Measurements from ENCODE around the gene CBLB.

- no peak for TF ChIP-seq CTCF (conservative IDR thresholded peaks at IDR 0.05; ENCODE audit: low read depth in 2 of 2)
- TF ChIP-seq EZH2 (IDR thresholded peaks at IDR 0.05; ENCODE audit: low read depth, unreplicated experiment), result no peak
- no peak for TF ChIP-seq REST (IDR thresholded peaks at IDR 0.05; ENCODE audit: unreplicated experiment)
- TF ChIP-seq POLR2AphosphoS5 (IDR thresholded peaks at IDR 0.05; ENCODE audit: low read depth), result no peak
- no peak for TF ChIP-seq CREB1 (CRISPR knock-in tag; IDR thresholded peaks at IDR 0.05; ENCODE audit: low read depth)
- no peak for TF ChIP-seq EZH2phosphoT487 (IDR thresholded peaks at IDR 0.05; ENCODE audit: unreplicated experiment)
- no peak for TF ChIP-seq ZNF331 (CRISPR knock-in tag; IDR thresholded peaks at IDR 0.05; ENCODE audit: low read depth)
- no peak for TF ChIP-seq JUNB (IDR thresholded peaks at IDR 0.05; ENCODE audit: unreplicated experiment)
- no peak for TF ChIP-seq ETS1 (IDR thresholded peaks at IDR 0.05)
These were observed 37.5 kb upstream of the CBLB start for GRCh38 chr3:105906345-105906744.

All from GM23338 (cell line).